Stimulated activated CD4-positive, alpha-beta T cell treated with anti-CD3 and anti-CD28 coated beads, Interleukin-12 subunit alpha, Interleukin-12 subunit beta, amount 100 ng/mL, for 4 hours (primary cell): ENCODE measurements around the gene C1QA.

Experiments used
- DNase-seq: peaks from one replicate; pipeline ENCODE4 v3.0.0-alpha.2; 2020

C1QA gene

GRCh38 chr1:22612671-22613571 is 23.5 kb upstream of the C1QA start:
- DNase-seq, result no peak

- no peak for DNase-seq
Measured at GRCh38 chr1:22613572-22613918, 22.9 kb upstream of the C1QA start.

GRCh38 chr1:22613951-22614350 is 22.5 kb upstream of the C1QA start:
- no peak for DNase-seq

DNA sequence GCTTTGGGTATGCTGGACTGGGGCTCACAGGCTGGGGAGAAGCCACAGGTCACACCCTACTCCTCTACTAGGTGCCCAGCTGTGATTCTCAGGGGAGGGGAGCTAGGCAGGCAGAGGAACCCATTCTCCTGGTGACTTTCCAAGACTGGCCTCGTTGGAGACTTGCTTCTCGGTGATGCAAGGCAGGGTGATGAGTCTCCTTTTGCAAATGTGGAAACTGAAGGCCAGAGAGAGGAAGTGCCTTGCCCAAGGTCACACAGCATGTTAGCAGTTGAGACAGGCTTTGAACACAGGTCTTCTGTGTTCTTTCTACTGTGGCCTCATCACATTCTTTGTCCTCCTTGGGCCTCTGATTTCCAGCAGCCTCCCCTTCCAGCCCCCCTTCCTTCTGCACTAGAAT is 20.5 kb upstream of the C1QA start:
- DNase-seq, result no peak

DNA sequence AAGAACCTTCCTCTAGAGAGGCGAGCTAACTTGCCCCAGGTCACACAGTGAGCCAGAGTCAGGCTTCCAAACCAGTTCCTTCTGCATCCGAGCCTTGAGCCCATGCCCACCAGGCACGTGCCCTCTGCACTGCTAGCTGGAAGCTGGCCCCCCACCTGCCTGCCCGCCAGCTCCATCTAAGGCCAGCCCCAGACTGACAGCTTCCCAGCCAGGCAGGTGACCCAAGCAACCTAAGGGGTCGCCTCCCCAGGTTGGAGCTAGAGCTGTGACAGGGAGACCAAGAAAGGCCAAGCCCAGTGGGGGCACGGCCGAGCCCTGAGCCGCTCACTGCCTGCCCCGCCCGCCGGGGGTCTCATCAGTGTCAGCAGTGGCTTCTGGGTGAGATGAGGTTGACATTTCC is 19.9 kb upstream of the C1QA start:
- DNase-seq, result no peak

GRCh38 chr1:22618056-22618455 is 18.4 kb upstream of the C1QA start:
- no peak for DNase-seq

DNA sequence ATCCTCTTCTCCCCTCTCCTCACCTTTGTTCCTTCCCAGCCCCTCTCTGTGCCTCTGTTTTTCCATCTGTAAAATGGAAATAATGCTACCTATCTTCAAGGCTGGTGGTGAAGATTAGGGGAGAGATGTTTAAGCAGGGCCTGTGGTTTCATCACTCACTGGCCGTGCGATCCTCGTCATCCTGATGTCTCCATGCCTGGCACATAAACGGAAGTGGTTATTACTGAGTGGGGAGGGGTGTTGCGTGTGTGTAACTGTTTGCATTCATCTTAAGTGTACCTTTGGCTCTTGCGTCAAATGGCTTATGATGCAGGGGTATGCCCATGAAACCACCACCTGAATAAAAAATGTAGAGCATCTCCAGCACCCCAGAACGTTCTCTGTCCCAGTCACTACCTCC is 17.2 kb upstream of the C1QA start:
- DNase-seq, result no peak

DNA sequence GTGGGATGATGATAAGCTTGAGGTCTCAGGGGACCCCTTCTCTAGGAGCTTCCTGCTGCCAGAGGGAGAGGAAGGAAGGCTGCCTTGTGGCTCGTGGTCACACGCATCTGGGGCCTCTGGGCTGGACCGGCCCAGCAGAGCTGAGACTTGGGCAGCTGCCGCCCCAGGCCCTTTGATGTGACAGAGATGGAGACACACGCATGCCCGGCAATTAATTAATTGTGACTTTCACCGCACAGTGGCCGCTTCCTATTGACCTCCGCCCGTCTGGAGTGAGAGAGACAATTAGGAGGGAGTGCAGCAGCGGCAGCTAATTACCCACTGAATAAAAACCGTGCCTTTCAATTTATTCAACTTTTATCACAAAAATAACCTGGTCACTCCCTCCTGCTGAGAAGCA is 16.6 kb upstream of the C1QA start:
- DNase-seq, result no peak

- no peak for DNase-seq
Measured at GRCh38 chr1:22621761-22622160, 14.7 kb upstream of the C1QA start.

GRCh38 chr1:22625262-22625925 is 11.0 kb upstream of the C1QA start:
- DNase-seq, result no peak

- no peak for DNase-seq
Measured at GRCh38 chr1:22626237-22627157, 9.9 kb upstream of the C1QA start.

- DNase-seq, result no peak
Measured at GRCh38 chr1:22627331-22627730, 9.1 kb upstream of the C1QA start.

- no peak for DNase-seq
Measured at GRCh38 chr1:22628698-22629444, 7.6 kb upstream of the C1QA start.

- DNase-seq, result no peak
Measured at GRCh38 chr1:22629886-22630285, 6.5 kb upstream of the C1QA start.

- no peak for DNase-seq
Measured at GRCh38 chr1:22633697-22634463, 2.5 kb upstream of the C1QA start.

- no peak for DNase-seq
Measured at GRCh38 chr1:22635436-22635835, 992 bp upstream of the C1QA start.

DNA sequence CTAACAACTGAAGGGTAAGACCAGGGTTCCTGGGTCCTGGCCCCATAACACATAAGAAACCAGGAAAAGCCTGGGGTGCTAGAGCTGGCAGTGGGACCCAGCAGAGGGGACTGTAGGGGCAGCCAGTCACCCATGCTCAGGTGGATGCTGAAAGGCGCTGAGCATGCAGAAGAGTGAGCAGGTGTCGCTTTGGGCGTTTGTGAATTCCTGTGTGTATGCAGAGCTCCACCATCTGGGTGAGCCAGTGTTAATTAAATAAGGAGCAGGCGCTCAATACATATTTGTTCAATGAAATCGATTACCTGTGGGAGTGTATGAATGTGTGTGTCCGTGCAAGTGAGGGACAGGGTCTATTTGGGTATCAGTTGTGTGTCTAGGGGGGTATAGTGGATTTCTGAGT is 499 bp downstream of the C1QA start:
- no peak for DNase-seq

DNA sequence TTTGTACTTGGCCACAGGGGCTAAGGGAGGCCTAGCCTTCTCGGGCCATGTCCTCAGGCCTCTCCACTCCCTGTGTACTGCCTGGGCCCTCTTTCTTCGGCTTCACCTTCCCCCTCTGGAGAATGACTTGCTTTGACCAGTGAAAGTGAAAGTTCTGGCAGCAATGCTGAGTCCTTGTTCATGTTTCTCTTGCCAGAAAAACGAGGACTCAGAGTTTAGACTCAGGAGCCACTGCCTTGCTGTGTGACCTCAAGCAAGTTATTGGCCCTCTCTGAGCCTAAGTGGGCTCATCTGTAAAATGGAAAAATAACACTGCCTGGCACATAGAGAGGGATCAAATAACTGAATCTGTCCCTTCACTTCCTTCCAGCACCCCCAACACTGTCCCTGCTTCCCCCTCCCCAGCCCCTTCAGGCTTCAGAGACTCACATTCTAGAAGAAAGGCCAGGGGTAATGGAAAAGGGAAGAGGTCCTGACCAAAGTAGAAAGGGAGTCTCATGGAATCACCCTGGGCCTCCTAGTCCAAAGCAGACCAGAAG is 1.5 kb downstream of the C1QA start:
- DNase-seq, result no peak

- DNase-seq, result no peak
Measured at GRCh38 chr1:22638476-22639234, 2.2 kb downstream of the C1QA start.

DNA sequence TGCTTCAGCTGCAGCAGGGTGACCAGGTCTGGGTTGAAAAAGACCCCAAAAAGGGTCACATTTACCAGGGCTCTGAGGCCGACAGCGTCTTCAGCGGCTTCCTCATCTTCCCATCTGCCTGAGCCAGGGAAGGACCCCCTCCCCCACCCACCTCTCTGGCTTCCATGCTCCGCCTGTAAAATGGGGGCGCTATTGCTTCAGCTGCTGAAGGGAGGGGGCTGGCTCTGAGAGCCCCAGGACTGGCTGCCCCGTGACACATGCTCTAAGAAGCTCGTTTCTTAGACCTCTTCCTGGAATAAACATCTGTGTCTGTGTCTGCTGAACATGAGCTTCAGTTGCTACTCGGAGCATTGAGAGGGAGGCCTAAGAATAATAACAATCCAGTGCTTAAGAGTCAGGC is 2.9 kb downstream of the C1QA start:
- DNase-seq, result no peak

GRCh38 chr1:22641247-22641646 is 4.8 kb downstream of the C1QA start:
- no peak for DNase-seq
